ENCODE results near the gene PLEKHG4B. TPM values are rescaled to one million over a fixed set of nuclear protein-coding genes. Genes with fewer than 3 reads are reported as not detected.

Gene PLEKHG4B
- total RNA-seq (2021) = 41.9 and 44.3 TPM in 2 replicates
- long read RNA-seq, transcript PLEKHG4B-202 (9 exons, 1,360 nt) = major isoform, 5 of 233 reads
- long read RNA-seq, partial matches to known transcripts = 146 of 233 reads
- long read RNA-seq, other reads (novel, unspliced or antisense) = 82 of 233 reads

- Histone ChIP-seq H3K23ac (ENCODE audit: insufficient read length, low read depth, low read length) (no peak within 1 kb of the TSS), H4K91ac (ENCODE audit: insufficient read length, low read depth, low read length) (peak within 1 kb of the TSS; percentile 76), H3K27ac (ENCODE audit: insufficient read length, low read depth, low read length) (no peak within 1 kb of the TSS), H3K18ac (ENCODE audit: insufficient read length, low read depth, low read length) (peak within 1 kb of the TSS; percentile 90), H2BK15ac (ENCODE audit: low read depth, low read length) (no peak within 1 kb of the TSS; the same call in 1 of the 2 replicates), H4K20me1 (ENCODE audit: control insufficient read depth, insufficient read depth, insufficient read length) (no peaks in the 10 kb centered on the region), H3K4me1 (ENCODE audit: insufficient read depth, low read length) (peaks cover 7% of the 10 kb centered on the region; the same call in 1 of the 2 replicates), H2AK5ac (ENCODE audit: insufficient read length, low read length) (peak within 1 kb of the TSS; percentile 85), H2BK120ac (ENCODE audit: low read depth, low read length, poor library complexity, severe bottlenecking) (peak within 1 kb of the TSS; percentile 94), H3K14ac (ENCODE audit: insufficient read depth, low read length) (peak within 1 kb of the TSS; percentile 97), H3K56ac (ENCODE audit: insufficient read length, low read depth, low read length) (no peak within 1 kb of the TSS), H3K9me3 (ENCODE audit: control insufficient read depth, low read depth, low read length) (no peaks in the 10 kb centered on the region), H3T11ph (ENCODE audit: low read length) (no peak within 1 kb of the TSS), H3K9ac (ENCODE audit: extremely low read depth, insufficient read length, low read length) (peak within 1 kb of the TSS; percentile 62), H2BK12ac (ENCODE audit: insufficient read length, low read depth, low read length) (peak within 1 kb of the TSS; percentile 82), H4K5ac (ENCODE audit: insufficient read length, low read depth, low read length) (peak within 1 kb of the TSS; percentile 67), H2BK5ac (ENCODE audit: insufficient read length, low read length) (no peak within 1 kb of the TSS), H2AFZ (ENCODE audit: low read length) (no peak within 1 kb of the TSS), H3K79me1 (ENCODE audit: insufficient read depth, low read depth, low read length, poor library complexity, severe bottlenecking) (peaks cover 15% of the 10 kb centered on the region), H2BK20ac (ENCODE audit: low read depth, low read length, poor library complexity, severe bottlenecking) (no peak within 1 kb of the TSS), H3K4me2 (ENCODE audit: insufficient read depth, insufficient read length, low read length) (peak within 1 kb of the TSS; percentile 73), H3K4ac (ENCODE audit: low read depth, low read length) (peak within 1 kb of the TSS; percentile 46; the same call in 1 of the 2 replicates), H3K79me2 (ENCODE audit: insufficient read depth, low read length) (peaks cover 6% of the 10 kb centered on the region; the same call in 1 of the 2 replicates), H3K27me3 (ENCODE audit: insufficient read depth, low read length) (no peaks in the 10 kb centered on the region), H3K23me2 (ENCODE audit: insufficient read length, low read depth, low read length, poor library complexity, severe bottlenecking) (peaks cover 9% of the 10 kb centered on the region), H4K8ac (replicated peaks; ENCODE audit: insufficient read length, low read depth, low read length) (no peak within 1 kb of the TSS)
- DNase-seq = peak; percentile 93
- Mint-ChIP-seq H3K27ac (peak within 1 kb of the TSS; percentile 93 to 96 (median 95)), H3K36me3 (ENCODE audit: insufficient read depth in 1 of 3, low read depth in 3 of 3) (peaks cover 15 to 29% (median 20%) of the 10 kb centered on the region in 3 experiments), H3K4me1 (peaks cover 54 to 55% of the 10 kb centered on the region in 2 experiments), H3K4me3 (peak within 1 kb of the TSS; percentile 78 to 87), H3K9me3 (no peaks in the 10 kb centered on the region), H3K27me3 (ENCODE audit: low read depth) (no peaks in the 10 kb centered on the region; the same call in 1 of the 2 replicates)
- WGBS (ENCODE audit: extremely low coverage, insufficient read length, low lambda C conversion rate) = no CpG with 5 or more reads among the region's 57 CpGs
- no peak for TF ChIP-seq CTCF (conservative IDR thresholded peaks at IDR 0.05)
Observed at GRCh38 chr5:91556-92263, at the start of gene PLEKHG4B. Gene PLEKHG4B, plus strand, starts transcription at chr5:92168. Its CDS starts 64 bp downstream, at chr5:92232.

All from H9 (cell line).